HEK293 (cell line): ENCODE results near the gene PLEKHG4B.
A peak's percentile ranks its signal among the peaks of the same experiment; 100 is the strongest.

Experiments used
- CTCF ChIP-seq: fragments of 450-650 bp; formaldehyde crosslinking; IDR thresholded peaks from 2 replicates; pipeline ENCODE4 v1.5.1; 2016; ENCODE audit warnings: missing biosample characterization, missing genetic modification characterization
- PRDM1 ChIP-seq: fragments of 450-650 bp; formaldehyde crosslinking; IDR thresholded peaks from 2 replicates; pipeline ENCODE4; 2016; ENCODE audit warnings: missing biosample characterization, missing genetic modification characterization
- ZNF274 ChIP-seq, 2 experiments: fragments of 200-500 bp in 1 of 2; fragments of 450-650 bp in 1 of 2; sonication (Bioruptor generic) in 1 of 2; formaldehyde crosslinking in 1 of 2; IDR thresholded peaks; 2 replicates each; pipeline versions ENCODE4 v1.5.1 to v1.6.1; 2014 to 2016; ENCODE audit warnings: borderline replicate concordance in 1 of 2, inconsistent platforms in 1 of 2, low read length in 1 of 2, missing biosample characterization in 1 of 2, missing genetic modification characterization in 1 of 2
- ZNF449 ChIP-seq: fragments of 450-650 bp; formaldehyde crosslinking; IDR thresholded peaks from 2 replicates; pipeline ENCODE4 v1.5.1; 2017; ENCODE audit warnings: missing biosample characterization, mild to moderate bottlenecking, missing genetic modification characterization, moderate library complexity

GRCh38 chr5:188488-189481, 96.8 kb downstream of the PLEKHG4B start:
- peak; percentile 91 for TF ChIP-seq CTCF (tag by site-specific recombination)
- TF ChIP-seq ZNF274 (IDR thresholded peaks at IDR 0.05; ENCODE audit: low read length): no peak
- no peak for TF ChIP-seq ZNF274 (tag by site-specific recombination; IDR thresholded peaks at IDR 0.05; ENCODE audit: borderline replicate concordance)
- TF ChIP-seq ZNF449: no peak
- no peak for TF ChIP-seq PRDM1 (tag by site-specific recombination)
